Right atrium auricular region (tissue), 2 donors: ENCODE data around the gene NPVF. TPM values are rescaled to one million over a fixed set of nuclear protein-coding genes. Genes with fewer than 3 reads are reported as not detected.

Experiments used
- DNase-seq: peaks from one replicate; pipeline ENCODE4 v3.0.0-alpha.2; 2019; ENCODE audit warnings: low spot score
- H3K27ac ChIP-seq, 2 donors: fragments of 200-600 bp; sonication (generic); 1 replicate in 1 of 2; 2 replicates in 1 of 2; pipeline ENCODE4 v1.5.1; 2016 to 2019
- H3K27me3 ChIP-seq, 2 donors: fragments of 200-600 bp; sonication (generic); one replicate each; pipeline versions ENCODE4 v1.5.1 to v1.6.0; 2017 to 2019
- H3K36me3 ChIP-seq: fragments of 200-600 bp; sonication (generic); one replicate; pipeline ENCODE4 v1.5.1; 2016
- H3K4me1 ChIP-seq, 2 donors: fragments of 200-600 bp; sonication (generic); one replicate each; pipeline versions ENCODE4 v1.5.1 to v1.6.0; 2017 to 2019
- H3K4me3 ChIP-seq, 2 donors: fragments of 200-600 bp; sonication (generic); 1 replicate in 1 of 2; 2 replicates in 1 of 2; pipeline ENCODE4 v1.5.1; 2017 to 2019; ENCODE audit warnings: mild to moderate bottlenecking in 1 of 2, moderate library complexity in 1 of 2
- H3K9me3 ChIP-seq, 2 donors: fragments of 200-600 bp; sonication (generic); one replicate each; pipeline ENCODE4 v1.5.1; 2019
- total RNA-seq, 2 donors: library from RNA; depleted of rRNA; stranded (reverse); fragments of >200 nt; gene quantifications; one replicate each; pipeline ENCODE4 v1.1.0, GENCODE V29; 2016
- TF ChIP-seq, protein P1 (sequence below), 2 donors: fragments of 200-600 bp; sonication (generic); IDR thresholded peaks; one replicate each; pipeline ENCODE4 v1.5.1; 2019; ENCODE audit warnings: antibody characterized with exemption in 2 of 2

NPVF gene
- total RNA-seq, 2 donors from 2014 or later, result not detected

DNA sequence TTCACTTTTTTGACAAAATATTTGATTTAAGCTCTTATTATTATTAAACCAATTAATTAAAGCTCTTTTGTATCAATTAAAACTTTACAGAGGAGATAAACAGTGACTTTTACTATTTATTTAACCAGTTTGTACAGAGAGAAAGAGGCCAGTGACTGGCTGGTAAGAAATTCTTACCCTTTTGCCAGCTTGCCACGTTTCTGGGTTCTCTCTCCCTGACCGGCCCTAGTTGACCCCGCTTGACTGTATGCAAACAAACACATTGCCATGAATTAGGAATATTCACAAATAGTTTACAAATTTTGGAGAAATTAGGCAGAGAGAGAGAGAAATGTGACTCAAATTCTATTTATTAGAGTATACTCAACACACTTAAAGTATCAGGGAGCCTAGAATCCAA, 36.2 kb downstream of the NPVF start:
- no peak overlapping the region for H3K4me3 ChIP-seq
- no peaks in the 10 kb centered on the region for H3K27me3 ChIP-seq
- H3K9me3 ChIP-seq, result no peaks in the 10 kb centered on the region
- TF ChIP-seq, protein P1, sequence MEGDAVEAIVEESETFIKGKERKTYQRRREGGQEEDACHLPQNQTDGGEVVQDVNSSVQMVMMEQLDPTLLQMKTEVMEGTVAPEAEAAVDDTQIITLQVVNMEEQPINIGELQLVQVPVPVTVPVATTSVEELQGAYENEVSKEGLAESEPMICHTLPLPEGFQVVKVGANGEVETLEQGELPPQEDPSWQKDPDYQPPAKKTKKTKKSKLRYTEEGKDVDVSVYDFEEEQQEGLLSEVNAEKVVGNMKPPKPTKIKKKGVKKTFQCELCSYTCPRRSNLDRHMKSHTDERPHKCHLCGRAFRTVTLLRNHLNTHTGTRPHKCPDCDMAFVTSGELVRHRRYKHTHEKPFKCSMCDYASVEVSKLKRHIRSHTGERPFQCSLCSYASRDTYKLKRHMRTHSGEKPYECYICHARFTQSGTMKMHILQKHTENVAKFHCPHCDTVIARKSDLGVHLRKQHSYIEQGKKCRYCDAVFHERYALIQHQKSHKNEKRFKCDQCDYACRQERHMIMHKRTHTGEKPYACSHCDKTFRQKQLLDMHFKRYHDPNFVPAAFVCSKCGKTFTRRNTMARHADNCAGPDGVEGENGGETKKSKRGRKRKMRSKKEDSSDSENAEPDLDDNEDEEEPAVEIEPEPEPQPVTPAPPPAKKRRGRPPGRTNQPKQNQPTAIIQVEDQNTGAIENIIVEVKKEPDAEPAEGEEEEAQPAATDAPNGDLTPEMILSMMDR (IDR thresholded peaks at IDR 0.05), result no peak
- no peaks in the 10 kb centered on the region for H3K4me1 ChIP-seq
- no peak for DNase-seq
- no peaks in the 10 kb centered on the region for H3K36me3 ChIP-seq
- H3K27ac ChIP-seq, result no peak overlapping the region

GRCh38 chr7:25189197-25189596, 39.1 kb downstream of the NPVF start:
- no peak for DNase-seq
- H3K4me1 ChIP-seq, result no peaks in the 10 kb centered on the region
- no peaks in the 10 kb centered on the region for H3K27me3 ChIP-seq
- no peaks in the 10 kb centered on the region for H3K36me3 ChIP-seq
- TF ChIP-seq, protein P1 (IDR thresholded peaks at IDR 0.05), result no peak
- no peaks in the 10 kb centered on the region for H3K9me3 ChIP-seq
- no peak overlapping the region for H3K27ac ChIP-seq
- no peak overlapping the region for H3K4me3 ChIP-seq

DNA sequence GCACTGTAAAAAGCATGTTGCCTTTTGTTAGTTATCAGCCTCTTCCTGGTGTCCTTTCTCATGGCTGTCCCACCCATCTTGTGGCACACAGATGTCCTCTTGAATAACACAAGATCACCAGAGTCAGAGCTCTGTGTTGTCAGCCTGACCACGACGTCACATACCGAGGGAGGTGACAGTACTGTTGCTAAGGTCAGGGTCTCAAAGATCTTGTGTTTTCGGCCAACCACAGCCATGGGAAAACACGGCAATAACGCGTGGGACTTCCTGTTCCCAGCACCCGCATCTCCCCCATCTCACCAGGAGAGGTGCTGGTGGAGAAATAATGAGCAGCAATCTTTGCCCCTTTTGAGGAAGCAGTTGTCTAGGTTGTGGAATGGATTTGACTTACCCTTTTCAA, 40.4 kb downstream of the NPVF start:
- Histone ChIP-seq H3K27me3 (no peaks in the 10 kb centered on the region), H3K4me3 (no peak overlapping the region), H3K9me3 (no peaks in the 10 kb centered on the region), H3K36me3 (no peaks in the 10 kb centered on the region), H3K27ac (no peak overlapping the region), H3K4me1 (no peaks in the 10 kb centered on the region)
- TF ChIP-seq, protein P1 (IDR thresholded peaks at IDR 0.05), result no peak
- no peak for DNase-seq

DNA sequence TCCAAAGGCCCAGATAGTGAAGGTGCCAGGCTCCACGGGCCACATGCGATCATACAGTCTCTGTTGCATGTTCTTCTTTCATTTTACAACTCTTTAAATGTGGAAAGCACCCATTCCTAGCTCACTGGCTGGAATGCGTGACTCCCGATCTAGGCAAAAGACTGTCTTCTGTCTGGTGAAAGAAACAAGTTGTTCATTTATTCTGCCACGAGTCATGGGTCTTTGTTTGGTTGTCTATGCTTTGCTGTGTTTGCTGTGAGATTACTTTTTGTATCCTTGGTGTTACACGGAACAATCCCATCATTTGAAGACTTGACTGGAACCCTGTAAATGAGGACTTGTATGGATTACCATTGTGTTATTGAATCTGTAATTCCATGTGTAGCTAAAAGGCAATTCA, 41.9 kb downstream of the NPVF start:
- TF ChIP-seq, protein P1 (IDR thresholded peaks at IDR 0.05), result no peak
- H3K9me3 ChIP-seq, result no peaks in the 10 kb centered on the region
- no peak overlapping the region for H3K27ac ChIP-seq
- H3K4me3 ChIP-seq, result no peak overlapping the region
- no peaks in the 10 kb centered on the region for H3K27me3 ChIP-seq
- no peaks in the 10 kb centered on the region for H3K4me1 ChIP-seq
- DNase-seq, result no peak
- H3K36me3 ChIP-seq, result no peaks in the 10 kb centered on the region

DNA sequence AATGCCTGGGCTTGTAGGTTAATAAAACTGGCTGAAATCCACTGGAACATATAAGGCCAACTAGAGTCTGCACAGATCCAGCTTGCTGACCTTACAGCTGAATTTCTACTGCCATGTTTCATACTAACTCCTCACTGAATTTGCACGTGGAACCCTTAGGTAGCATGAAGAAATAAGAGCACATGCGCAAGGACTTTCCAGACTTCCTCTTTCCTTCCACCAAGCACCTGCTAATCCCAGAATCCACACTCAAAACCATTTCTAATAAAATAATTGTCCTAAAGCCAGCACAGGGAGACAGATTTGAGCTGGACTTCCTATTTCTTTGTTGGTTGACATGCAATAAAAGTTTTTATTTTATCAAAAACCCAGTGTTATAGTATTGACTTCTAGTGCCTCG, 46.8 kb downstream of the NPVF start:
- no peaks in the 10 kb centered on the region for H3K9me3 ChIP-seq
- no peak overlapping the region for H3K27ac ChIP-seq
- H3K4me1 ChIP-seq, result no peaks in the 10 kb centered on the region
- TF ChIP-seq, protein P1 (IDR thresholded peaks at IDR 0.05), result no peak
- no peak overlapping the region for H3K4me3 ChIP-seq
- DNase-seq, result no peak
- H3K36me3 ChIP-seq, result no peaks in the 10 kb centered on the region
- H3K27me3 ChIP-seq, result no peaks in the 10 kb centered on the region

GRCh38 chr7:25180946-25181345, 47.3 kb downstream of the NPVF start:
- H3K27ac ChIP-seq, result no peak overlapping the region
- H3K4me1 ChIP-seq, result no peaks in the 10 kb centered on the region
- no peak for DNase-seq
- peak overlapping the region in 1 of 2 donors; percentile 89 for H3K4me3 ChIP-seq
- H3K9me3 ChIP-seq, result no peaks in the 10 kb centered on the region
- no peaks in the 10 kb centered on the region for H3K36me3 ChIP-seq
- no peaks in the 10 kb centered on the region for H3K27me3 ChIP-seq
- TF ChIP-seq, protein P1 (IDR thresholded peaks at IDR 0.05), result no peak
